ENCODE results near the gene TTC23. TPM values are rescaled to one million over a fixed set of nuclear protein-coding genes. Genes with fewer than 3 reads are reported as not detected.
"Not testable (repeated sequence)": the region's sequence is repeated elsewhere in the genome, so short reads cannot be mapped to it uniquely, and the experiment has no call there.

TTC23 gene
- total RNA-seq, 1 donor from 2014 or later: 43.1 TPM

DNA sequence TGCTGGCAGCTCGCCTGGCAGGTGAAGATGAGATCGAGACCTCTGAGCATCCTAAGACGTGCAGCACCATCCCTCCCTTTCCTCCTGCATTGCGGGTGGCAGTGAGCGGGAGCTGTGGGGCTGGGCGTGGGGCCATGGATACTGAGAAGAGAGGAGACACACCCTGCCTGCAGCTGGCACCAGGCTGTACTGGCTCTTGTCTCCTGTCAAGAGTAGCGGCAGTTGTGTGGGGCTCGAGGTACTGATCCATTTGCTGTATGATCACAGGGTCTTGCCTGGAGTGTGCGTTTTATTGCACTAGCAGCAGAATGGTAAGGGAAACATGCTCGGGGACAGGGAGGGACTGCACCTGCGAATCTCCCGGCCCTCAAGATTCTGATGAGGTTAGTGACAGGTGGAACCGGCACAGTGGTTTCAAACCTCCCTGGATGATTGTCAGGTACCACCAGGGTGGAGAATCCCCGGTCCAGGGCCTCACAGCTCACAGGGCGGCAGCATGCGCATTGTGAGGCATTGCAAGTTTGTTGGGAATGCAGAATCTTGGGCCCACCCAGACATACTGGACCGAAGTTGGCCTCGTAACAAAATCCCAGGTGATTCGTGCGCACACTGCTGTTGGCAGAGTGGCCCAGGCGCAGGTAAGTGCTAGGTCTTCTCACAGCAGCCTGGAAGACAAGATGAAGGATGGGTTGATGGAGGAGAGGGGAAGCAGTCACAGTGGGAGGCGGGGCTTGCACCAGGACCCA lies 130.4 kb downstream of the TTC23 start:
- peak; percentile 67 for DNase-seq

DNA sequence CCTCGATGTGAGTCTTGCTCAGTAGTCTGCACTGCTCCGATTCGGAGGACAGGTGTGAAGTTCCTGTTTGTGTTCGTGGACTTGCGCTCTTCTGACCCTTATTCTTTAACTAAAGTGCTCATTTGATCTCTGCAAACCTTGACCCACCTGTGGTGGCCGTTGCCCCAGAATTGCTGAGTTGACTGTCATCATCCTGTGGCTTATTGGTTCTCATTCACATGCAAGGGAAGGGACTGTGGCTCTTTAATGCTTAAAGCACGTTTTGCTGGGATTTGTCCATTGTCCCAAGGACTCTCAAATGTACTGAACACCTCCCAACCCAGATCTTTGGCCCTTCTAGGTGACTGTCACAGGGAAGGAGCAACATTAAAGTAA lies 131.1 kb downstream of the TTC23 start:
- DNase-seq: no peak

DNA sequence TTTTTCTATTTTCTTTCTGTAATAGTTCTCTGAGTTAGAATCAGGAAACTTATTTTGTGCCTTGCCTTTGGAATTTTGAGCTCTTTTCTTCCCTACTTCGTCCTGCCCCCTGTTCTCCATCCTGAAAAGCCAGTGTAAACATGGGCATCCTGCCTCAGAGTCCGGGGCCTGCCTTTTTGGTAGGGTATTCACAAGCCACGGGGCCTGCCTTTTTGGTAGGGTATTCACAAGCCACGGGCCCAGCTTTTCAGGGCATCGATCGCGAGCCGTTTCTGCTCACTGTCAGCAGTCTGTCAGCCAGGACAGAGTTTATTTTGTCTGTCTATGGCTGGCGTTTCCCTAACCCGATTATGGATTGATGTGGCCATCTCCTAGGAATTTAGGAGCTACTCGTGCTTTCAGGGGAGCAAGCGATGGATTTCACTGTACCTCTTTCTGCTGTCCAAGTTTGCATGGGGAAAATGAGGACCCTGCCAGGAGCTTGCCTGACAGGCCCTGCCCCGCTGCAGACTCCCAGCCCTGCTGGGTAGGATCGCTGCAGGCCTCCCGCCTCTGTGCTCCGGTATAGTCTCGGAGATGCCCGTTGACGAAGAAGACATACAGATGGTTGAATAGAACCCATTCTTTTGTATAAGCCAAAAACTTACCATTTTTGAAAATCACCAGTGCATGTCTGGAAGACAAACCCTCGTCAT lies 131.7 kb downstream of the TTC23 start:
- DNase-seq: no peak

DNA sequence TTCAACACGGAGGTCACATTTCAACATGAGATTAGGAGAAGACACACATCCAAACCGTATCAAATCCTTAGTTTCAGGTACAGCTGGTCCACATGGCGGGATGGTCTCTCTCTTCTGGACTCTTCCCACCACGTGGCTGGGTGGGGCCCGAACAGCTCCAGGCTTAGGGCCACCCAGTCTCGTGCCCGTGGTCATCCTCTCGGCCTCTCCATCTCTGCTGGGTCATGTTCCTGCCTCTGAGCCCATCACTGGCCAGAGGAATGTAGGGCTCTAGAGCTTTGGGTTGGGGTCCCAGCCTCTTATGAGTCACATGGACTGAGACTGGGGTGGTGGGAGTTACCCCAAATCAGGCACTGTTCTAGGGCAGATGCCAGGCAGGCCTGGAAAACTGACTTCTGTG lies 132.3 kb downstream of the TTC23 start:
- no peak for DNase-seq

DNA sequence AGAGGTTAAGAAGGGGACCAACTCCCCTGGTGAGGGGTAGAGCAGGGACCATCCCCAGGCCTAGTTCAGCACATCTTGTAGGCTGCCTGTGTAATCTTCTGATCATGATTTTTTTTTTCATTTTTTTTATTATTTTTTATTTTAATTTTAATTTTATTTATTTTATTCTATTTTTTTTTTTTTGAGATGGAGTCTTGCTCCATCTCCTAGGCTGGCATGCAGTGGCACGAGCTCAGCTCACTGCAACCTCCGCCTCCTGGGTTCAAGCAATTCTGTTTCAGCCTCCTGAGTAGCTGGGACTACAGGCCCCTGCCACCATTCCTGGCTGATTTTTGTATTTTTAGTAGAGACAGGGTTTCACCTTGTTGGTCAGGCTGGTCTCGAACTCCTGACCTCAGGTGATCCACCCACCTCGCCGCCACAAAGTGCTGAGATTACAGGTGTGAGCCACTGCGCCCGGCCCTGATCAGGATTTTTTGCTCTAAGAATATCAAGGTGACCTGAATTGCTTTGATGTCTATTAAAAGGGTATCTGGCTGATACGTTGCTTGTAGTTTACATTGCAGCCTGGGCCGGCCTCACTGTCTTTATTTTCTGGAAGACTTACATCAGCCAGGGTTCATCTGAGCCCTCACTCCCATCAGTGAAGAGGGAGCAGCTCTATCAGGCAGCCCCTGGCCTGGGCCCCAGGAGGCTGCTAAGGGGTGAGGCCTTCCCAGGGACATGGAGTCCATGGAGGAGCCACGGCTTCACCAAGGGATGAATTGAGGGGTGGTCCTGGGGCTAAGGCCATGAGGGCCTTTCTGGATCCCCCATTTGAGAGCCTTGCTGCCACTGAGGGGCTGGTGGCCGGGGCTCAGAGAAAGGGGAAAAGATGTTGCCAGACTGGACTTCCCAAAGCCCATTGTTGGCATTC lies 133.8 kb downstream of the TTC23 start:
- no peak for DNase-seq

DNA sequence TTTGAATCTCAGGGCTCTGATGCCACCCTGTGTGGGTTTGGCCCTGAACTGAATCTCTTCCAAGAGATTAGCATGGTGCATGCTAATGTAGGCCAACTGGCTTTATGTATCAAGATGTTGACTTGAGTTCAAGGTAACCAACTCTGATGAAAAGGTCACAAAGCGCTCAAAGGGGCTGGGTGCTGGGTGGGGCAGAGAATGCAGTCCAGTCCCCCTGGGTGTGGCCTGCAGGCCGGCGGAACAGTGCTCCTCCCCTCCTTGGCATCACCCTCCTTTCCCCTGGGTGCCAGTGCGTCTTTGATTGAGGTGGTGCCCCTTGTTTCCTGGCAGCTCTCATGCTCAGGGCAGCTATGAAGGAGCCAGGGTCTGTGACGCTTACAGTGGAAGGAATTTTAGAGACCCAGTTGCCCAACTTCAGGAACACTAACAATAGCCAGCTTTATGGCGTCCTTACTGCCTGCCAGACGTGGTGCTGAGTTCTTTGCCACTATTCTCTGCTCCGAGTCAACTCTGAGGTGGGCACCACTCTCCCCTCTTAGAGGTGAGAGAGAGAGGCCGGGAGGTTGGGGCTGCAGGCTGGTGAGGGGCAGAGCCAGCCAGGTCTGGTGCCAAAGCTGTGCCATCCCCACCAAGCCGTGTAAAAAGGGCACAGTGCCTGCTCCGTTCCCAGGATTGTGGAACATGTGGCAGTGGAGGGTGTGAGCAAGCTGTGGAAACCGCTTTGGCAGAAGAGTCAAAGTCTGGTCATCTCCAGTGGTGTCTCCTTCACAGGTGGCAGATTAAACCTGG lies 134.7 kb downstream of the TTC23 start:
- DNase-seq: no peak

DNA sequence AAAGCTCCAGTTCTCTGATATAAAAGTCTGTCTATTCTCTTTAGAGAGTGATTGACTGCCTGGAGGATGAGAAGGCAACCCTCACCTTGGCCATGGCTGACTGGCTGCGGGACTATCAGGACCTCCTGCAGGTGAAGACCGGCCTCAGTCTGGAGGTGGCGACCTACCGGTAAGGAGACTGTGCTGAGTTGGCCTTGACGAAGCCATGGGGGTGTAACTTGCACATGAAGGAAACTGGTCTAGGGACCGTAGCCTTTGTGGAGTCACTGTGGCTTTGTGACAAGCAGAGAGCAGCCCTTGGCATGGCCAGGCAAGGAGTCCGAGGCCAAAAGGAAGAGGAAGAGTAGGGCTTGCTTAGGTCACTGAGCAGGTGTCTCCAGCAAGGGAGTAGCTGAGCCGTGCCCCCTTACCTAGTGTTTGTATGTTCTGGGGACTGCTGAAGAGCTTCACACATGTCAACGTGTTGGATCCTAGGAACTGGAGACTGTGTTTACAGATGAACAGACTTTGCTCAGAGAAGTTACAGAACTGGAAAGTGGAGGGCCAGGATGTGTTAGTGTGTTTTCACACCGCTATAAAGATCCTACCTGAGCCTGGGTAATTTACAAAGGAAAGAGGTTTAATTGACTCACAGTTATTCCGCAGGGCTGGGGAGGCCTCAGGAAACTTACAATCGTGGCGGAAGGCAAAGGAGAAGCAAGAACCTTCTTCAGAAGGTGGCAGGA lies 135.7 kb downstream of the TTC23 start:
- DNase-seq: no peak

DNA sequence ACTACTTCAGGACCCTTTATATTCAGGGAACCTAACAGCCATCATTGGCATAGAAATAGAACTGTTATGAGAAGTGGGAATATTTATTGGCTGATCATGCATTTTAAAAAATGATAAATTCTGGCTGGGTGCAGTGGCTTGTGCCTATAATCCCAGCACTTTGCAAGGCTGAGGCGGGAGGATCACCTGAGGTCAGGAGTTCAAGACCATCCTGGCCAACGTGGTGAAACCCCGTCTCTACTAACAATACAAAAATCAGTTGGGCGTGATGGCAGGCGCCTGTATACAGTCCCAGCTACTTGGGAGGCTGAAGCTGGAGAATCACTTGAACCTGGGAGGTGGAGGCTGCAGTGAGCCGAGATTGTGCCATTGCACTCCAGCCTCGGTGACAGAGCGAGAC lies 137.7 kb downstream of the TTC23 start:
- DNase-seq: not testable (repeated sequence)

DNA sequence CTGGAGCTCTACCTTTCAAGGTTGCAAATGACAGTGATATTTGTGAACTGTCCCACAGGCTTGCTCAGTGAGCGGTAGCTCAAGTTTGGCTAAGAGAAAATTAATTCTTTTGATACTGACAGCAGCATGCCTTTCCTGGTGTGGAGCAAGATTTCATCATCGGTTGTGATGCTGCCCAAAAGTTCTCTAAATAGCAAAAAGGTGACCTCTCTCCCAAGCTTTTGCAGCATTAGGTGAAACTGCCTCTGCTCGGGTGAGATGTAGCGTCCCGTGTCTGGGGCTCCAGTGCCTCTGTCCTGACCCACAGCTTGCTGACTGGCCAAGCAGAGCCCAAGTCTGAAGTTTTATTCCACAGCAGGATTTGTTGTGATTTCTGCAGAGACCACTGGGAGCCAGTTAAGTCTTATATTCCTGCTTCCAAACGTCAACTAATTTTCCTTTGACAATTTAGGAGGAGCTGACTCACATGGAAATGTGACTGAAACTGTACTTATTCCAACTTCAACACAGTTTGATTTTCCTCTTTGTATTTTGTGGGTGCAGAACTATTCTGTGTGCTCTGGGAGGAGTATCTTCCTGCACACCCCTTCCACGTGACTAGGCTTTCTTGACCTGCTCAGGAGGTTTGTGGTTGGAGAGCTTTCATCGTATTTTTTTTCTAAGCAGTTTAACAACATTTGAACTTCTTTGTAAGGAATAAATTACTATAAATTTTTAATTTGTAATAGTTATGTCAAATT lies 138.6 kb downstream of the TTC23 start:
- no peak for DNase-seq

DNA sequence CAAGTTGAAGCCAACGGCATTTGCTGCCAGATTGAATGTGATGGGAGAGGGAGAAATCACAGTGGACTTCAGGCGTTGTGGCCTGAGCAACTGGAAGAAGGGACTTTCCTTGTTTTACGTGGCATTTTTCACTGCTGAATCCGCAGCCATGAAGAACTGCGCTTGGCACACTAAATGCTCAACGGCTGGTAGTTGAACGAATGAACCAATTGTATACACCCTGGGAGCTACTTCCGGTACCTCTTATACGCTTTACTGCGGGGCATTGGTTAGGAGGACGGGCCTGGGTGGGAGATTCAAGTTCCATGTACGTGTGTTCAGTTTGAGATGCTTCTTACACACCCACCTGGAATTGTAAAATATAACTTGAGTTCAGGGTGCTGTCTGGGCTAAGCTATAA lies 139.3 kb downstream of the TTC23 start:
- no peak for DNase-seq

DNA sequence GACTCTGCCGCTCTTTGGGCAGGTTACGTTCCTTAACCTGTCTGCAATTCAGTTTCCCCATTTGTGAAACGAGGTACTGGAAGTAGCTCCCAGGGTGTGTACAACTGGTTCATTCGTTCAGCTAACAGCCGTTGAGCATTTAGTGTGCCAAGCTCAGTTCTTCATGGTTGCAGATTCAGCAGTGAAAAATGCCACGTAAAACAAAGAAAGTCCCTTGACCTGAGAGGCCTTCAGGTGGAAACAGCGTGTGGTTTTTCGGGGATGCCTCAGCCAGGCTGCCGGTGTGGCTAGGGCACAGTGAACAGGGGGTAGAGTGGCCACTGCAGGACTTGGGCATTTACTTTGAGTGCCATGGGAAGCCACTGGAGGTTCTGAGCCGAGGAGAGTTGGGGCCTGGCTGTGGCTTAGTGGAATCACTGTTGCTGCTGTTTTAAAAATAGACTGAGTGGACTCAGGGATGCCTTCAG lies 139.8 kb downstream of the TTC23 start:
- DNase-seq: no peak

DNA sequence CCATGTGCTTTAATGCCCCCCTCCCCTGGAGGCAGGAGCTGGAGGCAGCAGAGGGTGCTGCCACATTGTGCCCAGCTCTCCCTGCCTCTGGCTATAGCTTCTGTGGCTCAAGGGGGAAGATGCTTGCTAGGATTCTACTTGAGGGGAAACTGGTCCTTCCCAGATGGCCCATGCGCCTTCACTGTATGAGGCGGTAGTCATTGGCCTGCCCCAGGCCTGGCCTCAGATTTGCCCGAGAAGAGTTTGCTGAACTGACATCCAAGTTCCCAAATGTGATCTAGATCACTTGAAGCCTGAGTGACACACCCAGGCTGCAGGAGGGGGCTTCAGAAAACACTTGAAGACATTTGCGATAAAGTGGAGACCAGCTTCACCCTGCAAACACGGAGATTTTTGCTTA lies 140.4 kb downstream of the TTC23 start:
- DNase-seq: no peak

DNA sequence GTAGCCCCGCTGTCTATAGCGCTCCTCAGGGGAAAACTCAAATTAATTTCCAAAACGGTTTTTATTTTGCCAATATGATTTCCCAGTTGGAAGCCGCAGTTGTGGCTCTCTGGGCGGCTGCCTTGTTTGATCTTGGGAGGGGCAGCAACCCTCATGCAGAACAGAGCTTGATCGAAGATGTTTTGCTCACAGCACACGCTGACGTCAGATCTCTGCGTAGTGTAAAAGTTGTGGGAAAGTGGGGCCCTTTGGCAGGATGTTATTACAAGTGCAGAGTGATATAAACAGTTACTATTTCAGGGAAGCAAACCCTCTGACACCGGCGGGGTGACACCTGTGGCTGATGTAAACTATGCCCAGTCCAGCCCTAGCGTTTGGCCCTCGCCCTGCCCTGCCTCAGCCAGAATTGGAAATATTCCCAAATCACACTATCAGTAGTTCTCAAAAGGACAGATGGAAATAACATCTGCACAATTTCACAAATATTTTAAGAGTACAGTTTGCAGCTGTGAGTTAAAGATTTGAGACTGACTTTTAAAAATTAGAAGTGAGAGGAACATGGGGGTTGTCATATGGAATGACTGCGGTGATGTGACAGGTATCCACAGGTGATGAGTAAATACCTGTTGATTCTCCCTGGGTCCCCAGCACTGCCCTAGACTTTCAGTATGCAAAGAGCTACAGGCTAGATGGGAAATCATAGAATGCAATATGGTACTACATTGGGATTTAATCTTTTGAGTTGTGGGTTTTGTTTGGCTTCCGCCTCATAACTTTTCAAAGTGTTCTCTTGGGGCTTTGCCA lies 142.8 kb downstream of the TTC23 start:
- DNase-seq: peak; percentile 71

DNA sequence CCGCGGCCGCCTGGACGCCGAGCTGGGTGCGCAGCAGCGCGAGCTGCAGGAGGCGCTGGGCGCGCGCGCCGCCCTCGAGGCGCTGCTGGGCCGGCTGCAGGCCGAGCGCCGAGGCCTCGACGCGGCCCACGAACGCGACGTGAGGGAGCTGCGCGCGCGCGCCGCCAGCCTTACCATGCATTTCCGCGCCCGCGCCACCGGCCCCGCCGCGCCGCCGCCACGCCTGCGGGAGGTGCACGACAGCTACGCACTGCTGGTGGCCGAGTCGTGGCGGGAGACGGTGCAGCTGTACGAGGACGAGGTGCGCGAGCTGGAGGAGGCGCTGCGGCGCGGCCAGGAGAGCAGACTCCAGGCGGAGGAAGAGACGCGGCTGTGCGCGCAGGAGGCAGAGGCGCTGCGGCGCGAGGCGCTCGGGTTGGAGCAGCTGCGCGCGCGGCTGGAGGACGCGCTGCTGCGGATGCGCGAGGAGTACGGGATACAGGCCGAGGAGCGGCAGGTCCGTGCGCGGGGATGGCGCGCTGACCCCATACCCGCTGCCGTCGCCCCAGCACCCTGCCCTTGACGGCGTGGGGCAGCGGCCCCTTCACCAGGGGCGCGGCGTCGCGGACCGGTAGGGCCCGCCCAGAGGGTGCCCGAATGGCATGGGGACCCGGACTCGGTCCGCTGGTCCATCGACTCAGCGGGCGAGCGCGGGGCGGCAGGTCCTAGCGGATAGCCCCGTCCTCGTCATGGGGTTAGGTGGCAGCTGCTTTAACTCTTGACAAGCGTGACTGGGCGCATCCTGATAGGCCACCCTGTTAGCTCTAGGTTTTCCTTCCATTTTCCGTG lies 143.7 kb downstream of the TTC23 start:
- DNase-seq: peak; percentile 76

DNA sequence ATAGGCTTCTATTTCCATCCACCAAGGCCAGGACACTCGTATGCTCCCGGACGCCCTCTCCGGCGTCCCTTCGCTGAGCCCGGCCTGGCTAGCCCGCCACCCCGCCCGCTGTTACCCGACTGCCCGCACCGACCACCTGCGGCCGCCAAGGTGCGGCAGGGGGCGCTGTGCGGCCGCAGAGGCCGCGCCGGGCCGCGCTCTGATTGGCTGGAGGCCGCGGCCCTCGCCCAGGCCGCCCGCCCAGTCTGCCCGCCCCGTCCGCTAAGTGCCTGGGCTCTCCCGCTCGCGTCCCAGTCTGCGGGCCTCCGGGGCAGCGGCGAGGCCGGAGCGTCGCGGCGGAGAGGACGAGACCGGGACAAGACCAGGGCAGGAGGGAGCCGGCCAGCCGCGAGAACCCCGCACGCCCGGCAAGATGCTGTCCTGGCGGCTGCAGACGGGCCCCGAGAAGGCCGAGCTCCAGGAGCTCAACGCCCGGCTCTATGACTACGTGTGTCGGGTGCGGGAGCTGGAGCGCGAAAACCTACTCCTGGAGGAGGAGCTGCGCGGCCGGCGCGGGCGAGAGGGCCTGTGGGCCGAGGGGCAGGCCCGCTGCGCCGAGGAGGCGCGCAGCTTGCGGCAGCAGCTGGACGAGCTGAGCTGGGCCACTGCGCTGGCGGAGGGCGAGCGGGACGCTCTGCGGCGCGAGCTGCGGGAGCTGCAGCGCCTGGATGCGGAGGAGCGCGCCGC lies 144.4 kb downstream of the TTC23 start, which contains the start of gene SYNM:
Gene SYNM, plus strand, starts transcription at position 293 of the 726 bp plus-strand sequence. Its CDS starts 120 bp downstream, at position 413.
- peak; percentile 89 for DNase-seq

DNA sequence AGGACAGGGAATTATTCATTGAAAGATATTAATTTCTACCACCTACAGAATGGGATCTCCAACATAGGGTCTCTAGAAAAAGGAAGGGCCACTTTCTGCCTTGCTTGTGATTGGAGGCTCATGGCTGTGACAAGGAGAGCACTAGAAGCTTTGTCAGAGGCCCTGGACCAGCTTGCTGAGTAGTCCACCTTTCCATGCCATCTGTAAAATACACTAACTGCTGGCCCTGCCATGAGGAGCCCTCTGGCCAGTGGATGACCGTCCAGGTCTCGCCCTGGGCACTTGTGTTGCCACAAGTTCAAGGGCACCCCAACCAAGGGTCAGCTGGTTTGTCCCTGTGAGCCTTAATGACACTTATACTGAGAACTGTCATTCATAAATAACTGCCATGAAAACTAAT lies 146.1 kb downstream of the TTC23 start:
- no peak for DNase-seq

DNA sequence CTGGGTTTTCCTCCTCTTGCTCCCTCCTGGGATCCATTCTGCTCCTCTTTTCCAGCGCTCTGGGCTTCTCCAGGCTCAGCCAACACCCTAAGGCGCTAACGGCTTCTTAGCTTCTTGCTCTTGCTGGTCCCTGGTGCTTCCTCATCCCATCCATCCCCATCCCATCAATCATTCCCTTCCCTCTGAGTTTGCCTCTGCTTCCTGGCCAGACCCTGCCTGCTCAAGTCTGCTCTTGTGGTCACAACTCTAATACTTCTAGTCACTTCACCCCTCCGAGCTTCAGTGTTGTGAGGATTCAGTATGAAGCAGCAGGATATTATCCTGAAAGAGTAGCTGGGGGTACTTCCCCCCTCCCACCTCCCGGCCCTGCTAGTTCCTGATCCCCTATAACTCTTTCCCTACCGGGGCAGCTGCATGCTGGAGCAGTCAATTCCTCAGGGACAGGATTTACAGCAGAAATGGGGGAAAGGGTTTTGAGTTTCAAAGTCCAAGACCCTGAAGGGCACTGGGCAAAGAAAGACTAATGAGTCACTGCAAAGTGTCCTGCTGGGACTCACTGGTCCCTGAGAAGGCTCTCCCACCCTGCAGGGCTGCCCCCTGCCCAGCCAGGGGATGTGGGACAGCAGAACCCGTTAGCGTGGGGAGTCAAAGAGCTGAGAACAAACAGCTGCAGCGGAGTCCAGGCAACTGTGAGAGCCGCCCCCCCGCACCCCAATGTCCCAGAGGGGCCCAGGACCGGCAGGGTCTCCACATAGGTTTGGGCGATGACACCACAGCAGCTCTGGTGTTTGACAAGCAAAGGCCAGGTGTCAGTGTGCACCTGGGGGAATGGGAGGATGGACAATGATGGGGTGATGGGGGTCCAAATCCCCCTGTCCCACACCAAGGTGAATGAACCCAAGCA lies 146.8 kb downstream of the TTC23 start:
- no peak for DNase-seq

Measured in tongue (tissue), 2 donors.